KMS-11 (cell line): ENCODE results near the gene CRYGA.

Experiments
- H2AFZ ChIP-seq: fragments of 200-600 bp; sonication (generic); 2 replicates; pipeline ENCODE4 v1.6.1; 2016; ENCODE audit warnings: antibody characterized with exemption, mixed run types, low read depth
- H3K27ac ChIP-seq: fragments of 200-600 bp; sonication (generic); 2 replicates; pipeline ENCODE4 v1.6.1; 2016; ENCODE audit warnings: mild to moderate bottlenecking, mixed run types
- H3K27me3 ChIP-seq: fragments of 200-600 bp; sonication (generic); 2 replicates; pipeline ENCODE4 v1.6.1; 2017; ENCODE audit warnings: mild to moderate bottlenecking, low read depth, mixed run types, moderate library complexity; ENCODE audit not compliant: insufficient read depth
- H3K36me3 ChIP-seq: fragments of 200-600 bp; sonication (generic); 2 replicates; pipeline ENCODE4 v1.6.1; 2017; ENCODE audit warnings: mild to moderate bottlenecking, mixed run types; ENCODE audit not compliant: insufficient read depth
- H3K4me1 ChIP-seq: fragments of 200-600 bp; sonication (generic); 2 replicates; pipeline ENCODE4 v1.6.1; 2016; ENCODE audit warnings: mild to moderate bottlenecking, low read depth, mixed run types; ENCODE audit not compliant: poor library complexity, severe bottlenecking
- H3K4me2 ChIP-seq: fragments of 200-600 bp; sonication (generic); 2 replicates; pipeline ENCODE4 v1.7.0; 2016; ENCODE audit warnings: mild to moderate bottlenecking, mixed run types
- H3K4me3 ChIP-seq: fragments of 200-600 bp; sonication (generic); IDR thresholded peaks from 2 replicates; pipeline ENCODE4 v1.6.1; 2017; ENCODE audit warnings: low read depth, low read length, mixed read lengths; ENCODE audit not compliant: insufficient read depth
- H3K79me2 ChIP-seq: fragments of 200-600 bp; sonication (generic); 2 replicates; pipeline ENCODE4 v1.6.1; 2016; ENCODE audit warnings: low read depth, mixed run types; ENCODE audit not compliant: insufficient read depth
- H3K9ac ChIP-seq: fragments of 200-600 bp; sonication (generic); 2 replicates; pipeline ENCODE4 v1.6.1; 2016; ENCODE audit warnings: mild to moderate bottlenecking, mixed run types
- H4K20me1 ChIP-seq: fragments of 200-600 bp; sonication (generic); 2 replicates; pipeline ENCODE4 v1.6.1; 2016; ENCODE audit warnings: mild to moderate bottlenecking, mixed run types; ENCODE audit not compliant: insufficient read depth
- TF ChIP-seq, protein P1 (sequence below): fragments of 200-600 bp; sonication (generic); conservative IDR thresholded peaks from 2 replicates; pipeline ENCODE4 v1.6.1; 2017; ENCODE audit warnings: low read depth, mild to moderate bottlenecking, antibody characterized with exemption, low read length, moderate library complexity, mixed read lengths

Gene CRYGA

GRCh38 chr2:208183526-208183925, 20.1 kb upstream of the CRYGA start:
- Histone ChIP-seq H3K79me2 (no peaks in the 10 kb centered on the region), H3K4me1 (no peaks in the 10 kb centered on the region), H3K9ac (no peak overlapping the region), H3K4me2 (no peak overlapping the region), H2AFZ (no peak overlapping the region), H3K27ac (no peak overlapping the region), H3K27me3 (no peaks in the 10 kb centered on the region), H4K20me1 (no peaks in the 10 kb centered on the region), H3K4me3 (no peak overlapping the region), H3K36me3 (no peaks in the 10 kb centered on the region)
- TF ChIP-seq, protein P1, sequence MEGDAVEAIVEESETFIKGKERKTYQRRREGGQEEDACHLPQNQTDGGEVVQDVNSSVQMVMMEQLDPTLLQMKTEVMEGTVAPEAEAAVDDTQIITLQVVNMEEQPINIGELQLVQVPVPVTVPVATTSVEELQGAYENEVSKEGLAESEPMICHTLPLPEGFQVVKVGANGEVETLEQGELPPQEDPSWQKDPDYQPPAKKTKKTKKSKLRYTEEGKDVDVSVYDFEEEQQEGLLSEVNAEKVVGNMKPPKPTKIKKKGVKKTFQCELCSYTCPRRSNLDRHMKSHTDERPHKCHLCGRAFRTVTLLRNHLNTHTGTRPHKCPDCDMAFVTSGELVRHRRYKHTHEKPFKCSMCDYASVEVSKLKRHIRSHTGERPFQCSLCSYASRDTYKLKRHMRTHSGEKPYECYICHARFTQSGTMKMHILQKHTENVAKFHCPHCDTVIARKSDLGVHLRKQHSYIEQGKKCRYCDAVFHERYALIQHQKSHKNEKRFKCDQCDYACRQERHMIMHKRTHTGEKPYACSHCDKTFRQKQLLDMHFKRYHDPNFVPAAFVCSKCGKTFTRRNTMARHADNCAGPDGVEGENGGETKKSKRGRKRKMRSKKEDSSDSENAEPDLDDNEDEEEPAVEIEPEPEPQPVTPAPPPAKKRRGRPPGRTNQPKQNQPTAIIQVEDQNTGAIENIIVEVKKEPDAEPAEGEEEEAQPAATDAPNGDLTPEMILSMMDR = no peak

DNA sequence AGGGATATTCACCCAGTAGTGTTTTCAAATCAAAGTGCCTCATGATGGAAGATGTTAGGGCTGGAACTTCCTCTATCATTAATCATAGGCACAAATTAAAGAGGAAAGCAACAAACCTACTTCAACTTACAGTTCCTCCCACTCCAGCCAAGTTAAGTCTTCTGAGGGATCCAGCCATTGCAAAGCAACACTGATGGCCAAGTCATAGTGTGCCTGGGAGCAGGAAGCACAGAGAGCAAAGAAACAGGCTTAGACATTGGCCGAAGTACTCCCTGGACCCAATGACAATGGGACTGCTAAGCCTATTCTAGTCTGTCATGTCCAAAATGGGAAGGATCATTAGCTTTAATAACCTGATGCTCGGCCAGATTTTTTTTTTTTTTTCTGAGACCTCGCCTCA, 19.4 kb upstream of the CRYGA start:
- no peaks in the 10 kb centered on the region for H3K27me3 ChIP-seq
- no peak overlapping the region for H2AFZ ChIP-seq
- no peak overlapping the region for H3K4me3 ChIP-seq
- H3K4me2 ChIP-seq = no peak overlapping the region
- H3K4me1 ChIP-seq = no peaks in the 10 kb centered on the region
- TF ChIP-seq, protein P1 = no peak
- no peak overlapping the region for H3K27ac ChIP-seq
- H3K36me3 ChIP-seq = no peaks in the 10 kb centered on the region
- H3K9ac ChIP-seq = no peak overlapping the region
- H3K79me2 ChIP-seq = no peaks in the 10 kb centered on the region
- no peaks in the 10 kb centered on the region for H4K20me1 ChIP-seq

- no peaks in the 10 kb centered on the region for H3K4me1 ChIP-seq
- no peaks in the 10 kb centered on the region for H4K20me1 ChIP-seq
- TF ChIP-seq, protein P1 = no peak
- H2AFZ ChIP-seq = no peak overlapping the region
- H3K27me3 ChIP-seq = no peaks in the 10 kb centered on the region
- no peaks in the 10 kb centered on the region for H3K36me3 ChIP-seq
- no peak overlapping the region for H3K4me2 ChIP-seq
- no peak overlapping the region for H3K27ac ChIP-seq
- H3K4me3 ChIP-seq = no peak overlapping the region
- no peaks in the 10 kb centered on the region for H3K79me2 ChIP-seq
- no peak overlapping the region for H3K9ac ChIP-seq
Observed at GRCh38 chr2:208179028-208179609, 15.7 kb upstream of the CRYGA start.

DNA sequence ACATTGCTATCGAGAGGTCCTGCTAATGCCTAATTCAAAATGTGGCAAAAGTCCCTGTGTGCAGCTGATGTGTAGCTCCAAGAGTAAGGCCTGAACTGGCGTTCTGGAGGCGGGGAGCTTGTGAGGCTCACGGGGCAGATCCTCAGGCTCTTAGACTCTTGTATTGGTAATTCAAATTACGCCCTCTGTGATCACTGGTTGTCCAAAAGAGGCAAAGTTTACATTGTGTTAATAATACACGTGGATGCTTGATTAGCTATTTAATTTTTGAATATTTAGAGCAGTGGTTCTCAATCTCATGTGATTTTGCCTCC, 12.4 kb upstream of the CRYGA start:
- Histone ChIP-seq H3K36me3 (no peaks in the 10 kb centered on the region), H4K20me1 (no peaks in the 10 kb centered on the region), H3K4me1 (no peaks in the 10 kb centered on the region), H3K27ac (no peak overlapping the region), H3K79me2 (no peaks in the 10 kb centered on the region), H3K4me3 (no peak overlapping the region), H3K27me3 (no peaks in the 10 kb centered on the region), H3K4me2 (no peak overlapping the region), H3K9ac (no peak overlapping the region), H2AFZ (peak overlapping the region; percentile 15; the same call in 1 of the 2 replicates)
- TF ChIP-seq, protein P1 = no peak
